Measurements from ENCODE around the gene NMU.

NMU gene

GRCh38 chr4:55546756-55547465, 89.2 kb downstream of the NMU start, which contains the start of gene CLOCK (continued):
- TF ChIP-seq ZBTB44 (tag by site-specific recombination; IDR thresholded peaks at IDR 0.05): no peak
- no peak for TF ChIP-seq OSR2 (tag by site-specific recombination; IDR thresholded peaks at IDR 0.05)
- TF ChIP-seq, protein P1, sequence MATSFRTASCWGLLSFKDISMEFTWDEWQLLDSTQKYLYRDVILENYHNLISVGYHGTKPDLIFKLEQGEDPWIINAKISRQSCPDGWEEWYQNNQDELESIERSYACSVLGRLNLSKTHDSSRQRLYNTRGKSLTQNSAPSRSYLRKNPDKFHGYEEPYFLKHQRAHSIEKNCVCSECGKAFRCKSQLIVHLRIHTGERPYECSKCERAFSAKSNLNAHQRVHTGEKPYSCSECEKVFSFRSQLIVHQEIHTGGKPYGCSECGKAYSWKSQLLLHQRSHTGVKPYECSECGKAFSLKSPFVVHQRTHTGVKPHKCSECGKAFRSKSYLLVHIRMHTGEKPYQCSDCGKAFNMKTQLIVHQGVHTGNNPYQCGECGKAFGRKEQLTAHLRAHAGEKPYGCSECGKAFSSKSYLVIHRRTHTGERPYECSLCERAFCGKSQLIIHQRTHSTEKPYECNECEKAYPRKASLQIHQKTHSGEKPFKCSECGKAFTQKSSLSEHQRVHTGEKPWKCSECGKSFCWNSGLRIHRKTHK (tag by site-specific recombination; IDR thresholded peaks at IDR 0.05): no peak
- no peak for TF ChIP-seq ZNF16 (tag by site-specific recombination; IDR thresholded peaks at IDR 0.05; ENCODE audit: low read depth)
- TF ChIP-seq ZNF76 (tag by site-specific recombination; IDR thresholded peaks at IDR 0.05; ENCODE audit: borderline replicate concordance, low read depth): peak; percentile 25; the same call in 1 of the 2 replicates
- no peak for TF ChIP-seq ZNF311 (tag by site-specific recombination; IDR thresholded peaks at IDR 0.05; ENCODE audit: borderline replicate concordance)
- no peak for TF ChIP-seq ZNF514 (tag by site-specific recombination; IDR thresholded peaks at IDR 0.05)
- no peak; the same call in 1 of the 2 replicates for TF ChIP-seq ZSCAN5A (tag by site-specific recombination; IDR thresholded peaks at IDR 0.05)
- TF ChIP-seq REPIN1 (tag by site-specific recombination; IDR thresholded peaks at IDR 0.05; ENCODE audit: low read depth): no peak
- TF ChIP-seq, protein P2, sequence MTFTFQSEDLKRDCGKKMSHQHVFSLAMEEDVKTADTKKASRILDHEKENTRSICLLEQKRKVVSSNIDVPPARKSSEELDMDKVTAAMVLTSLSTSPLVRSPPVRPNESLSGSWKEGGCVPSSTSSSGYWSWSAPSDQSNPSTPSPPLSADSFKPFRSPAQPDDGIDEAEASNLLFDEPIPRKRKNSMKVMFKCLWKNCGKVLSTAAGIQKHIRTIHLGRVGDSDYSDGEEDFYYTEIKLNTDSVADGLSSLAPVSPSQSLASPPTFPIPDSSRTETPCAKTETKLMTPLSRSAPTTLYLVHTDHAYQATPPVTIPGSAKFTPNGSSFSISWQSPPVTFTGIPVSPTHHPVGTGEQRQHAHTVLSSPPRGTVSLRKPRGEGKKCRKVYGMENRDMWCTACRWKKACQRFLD (tag by site-specific recombination; IDR thresholded peaks at IDR 0.05): no peak
- no peak for TF ChIP-seq EGR2 (tag by site-specific recombination; IDR thresholded peaks at IDR 0.05; ENCODE audit: low read depth)
- TF ChIP-seq ZNF354C (tag by site-specific recombination; IDR thresholded peaks at IDR 0.05; ENCODE audit: borderline replicate concordance, low read depth): no peak
- TF ChIP-seq KLF1 (tag by site-specific recombination; IDR thresholded peaks at IDR 0.05): no peak
- TF ChIP-seq TCF7L2 (IDR thresholded peaks at IDR 0.05; ENCODE audit: borderline replicate concordance, low read depth, low read length): no peak
- TF ChIP-seq ZSCAN18 (tag by site-specific recombination; IDR thresholded peaks at IDR 0.05): no peak
- TF ChIP-seq YY2 (tag by site-specific recombination; IDR thresholded peaks at IDR 0.05): no peak
- TF ChIP-seq, protein P3, sequence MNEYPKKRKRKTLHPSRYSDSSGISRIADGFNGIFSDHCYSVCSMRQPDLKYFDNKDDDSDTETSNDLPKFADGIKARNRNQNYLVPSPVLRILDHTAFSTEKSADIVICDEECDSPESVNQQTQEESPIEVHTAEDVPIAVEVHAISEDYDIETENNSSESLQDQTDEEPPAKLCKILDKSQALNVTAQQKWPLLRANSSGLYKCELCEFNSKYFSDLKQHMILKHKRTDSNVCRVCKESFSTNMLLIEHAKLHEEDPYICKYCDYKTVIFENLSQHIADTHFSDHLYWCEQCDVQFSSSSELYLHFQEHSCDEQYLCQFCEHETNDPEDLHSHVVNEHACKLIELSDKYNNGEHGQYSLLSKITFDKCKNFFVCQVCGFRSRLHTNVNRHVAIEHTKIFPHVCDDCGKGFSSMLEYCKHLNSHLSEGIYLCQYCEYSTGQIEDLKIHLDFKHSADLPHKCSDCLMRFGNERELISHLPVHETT (tag by site-specific recombination; IDR thresholded peaks at IDR 0.05): no peak
- TF ChIP-seq ZNF133 (tag by site-specific recombination; IDR thresholded peaks at IDR 0.05): no peak
- no peak for TF ChIP-seq ZNF677 (tag by site-specific recombination; IDR thresholded peaks at IDR 0.05)
- TF ChIP-seq ZNF335 (tag by site-specific recombination; conservative IDR thresholded peaks at IDR 0.05): peak; percentile 88
- no peak for TF ChIP-seq ZNF24 (tag by site-specific recombination; IDR thresholded peaks at IDR 0.05)
- no peak for TF ChIP-seq ZNF23 (tag by site-specific recombination; IDR thresholded peaks at IDR 0.05; ENCODE audit: borderline replicate concordance)
- no peak for TF ChIP-seq ZNF530 (tag by site-specific recombination; IDR thresholded peaks at IDR 0.05; ENCODE audit: low read depth)
- TF ChIP-seq ZNF121 (tag by site-specific recombination; IDR thresholded peaks at IDR 0.05): no peak
- TF ChIP-seq, protein P4, sequence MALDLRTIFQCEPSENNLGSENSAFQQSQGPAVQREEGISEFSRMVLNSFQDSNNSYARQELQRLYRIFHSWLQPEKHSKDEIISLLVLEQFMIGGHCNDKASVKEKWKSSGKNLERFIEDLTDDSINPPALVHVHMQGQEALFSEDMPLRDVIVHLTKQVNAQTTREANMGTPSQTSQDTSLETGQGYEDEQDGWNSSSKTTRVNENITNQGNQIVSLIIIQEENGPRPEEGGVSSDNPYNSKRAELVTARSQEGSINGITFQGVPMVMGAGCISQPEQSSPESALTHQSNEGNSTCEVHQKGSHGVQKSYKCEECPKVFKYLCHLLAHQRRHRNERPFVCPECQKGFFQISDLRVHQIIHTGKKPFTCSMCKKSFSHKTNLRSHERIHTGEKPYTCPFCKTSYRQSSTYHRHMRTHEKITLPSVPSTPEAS (tag by site-specific recombination; IDR thresholded peaks at IDR 0.05): no peak
- no peak for TF ChIP-seq GLI4 (tag by site-specific recombination; IDR thresholded peaks at IDR 0.05)
- TF ChIP-seq ZNF529 (tag by site-specific recombination; IDR thresholded peaks at IDR 0.05; ENCODE audit: insufficient replicate concordance): no peak
- TF ChIP-seq ZNF214 (tag by site-specific recombination; IDR thresholded peaks at IDR 0.05; ENCODE audit: borderline replicate concordance): no peak
- peak; percentile 72; the same call in 1 of the 2 replicates for TF ChIP-seq IKZF3 (tag by site-specific recombination; IDR thresholded peaks at IDR 0.05)
- TF ChIP-seq, protein P5, sequence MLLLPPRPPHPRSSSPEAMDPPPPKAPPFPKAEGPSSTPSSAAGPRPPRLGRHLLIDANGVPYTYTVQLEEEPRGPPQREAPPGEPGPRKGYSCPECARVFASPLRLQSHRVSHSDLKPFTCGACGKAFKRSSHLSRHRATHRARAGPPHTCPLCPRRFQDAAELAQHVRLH (tag by site-specific recombination; IDR thresholded peaks at IDR 0.05): no peak
